ENCODE measurements around the gene ARMCX4. TPM values are rescaled to one million over a fixed set of nuclear protein-coding genes. Genes with fewer than 3 reads are reported as not detected.
"Not testable (repeated sequence)": the region's sequence is repeated elsewhere in the genome, so short reads cannot be mapped to it uniquely, and the experiment has no call there.

ARMCX4 gene
- total RNA-seq, 1 donor from 2014 or later, result 14.3 TPM

GRCh38 chrX:101483705-101484104 is 1.6 kb upstream of the ARMCX4 start:
- TF ChIP-seq CTCF (IDR thresholded peaks at IDR 0.05), result no peak
- H3K4me1 ChIP-seq, result no peaks in the 10 kb centered on the region
- intact Hi-C loops (cut with DNase I), result no loop called here
- no peak overlapping the region for H3K4me3 ChIP-seq
- no peaks in the 10 kb centered on the region for H3K36me3 ChIP-seq
- no peaks in the 10 kb centered on the region for H3K27me3 ChIP-seq (ENCODE audit: low read depth)
- H3K9me3 ChIP-seq, result no peaks in the 10 kb centered on the region
- no peak for DNase-seq
- ATAC-seq, result no peak
- no peak overlapping the region for H3K27ac ChIP-seq

- DNase-seq (no peak), ATAC-seq (no peak)
- H3K4me3 ChIP-seq, result no peak overlapping the region
- no peaks in the 10 kb centered on the region for H3K9me3 ChIP-seq
- no peaks in the 10 kb centered on the region for H3K27me3 ChIP-seq (ENCODE audit: low read depth)
- no peaks in the 10 kb centered on the region for H3K36me3 ChIP-seq
- TF ChIP-seq CTCF (IDR thresholded peaks at IDR 0.05), result no peak
- no peaks in the 10 kb centered on the region for H3K4me1 ChIP-seq
- intact Hi-C loops (cut with DNase I), result no loop called here
- no peak overlapping the region for H3K27ac ChIP-seq
These were observed 1.1 kb upstream of the ARMCX4 start for GRCh38 chrX:101484135-101484534.

- Histone ChIP-seq H3K4me1 (no peaks in the 10 kb centered on the region), H3K4me3 (no peak overlapping the region), H3K9me3 (no peaks in the 10 kb centered on the region), H3K27ac (no peak overlapping the region), H3K27me3 (ENCODE audit: low read depth) (no peaks in the 10 kb centered on the region), H3K36me3 (no peaks in the 10 kb centered on the region)
- DNase-seq (no peak), ATAC-seq (no peak)
- intact Hi-C loops (cut with DNase I), result no loop called here
- no peak for TF ChIP-seq CTCF (IDR thresholded peaks at IDR 0.05)
These were observed 3.5 kb downstream of the ARMCX4 start for GRCh38 chrX:101488796-101489195.

- Histone ChIP-seq H3K4me1 (no peaks in the 10 kb centered on the region), H3K27me3 (ENCODE audit: low read depth) (no peaks in the 10 kb centered on the region), H3K9me3 (no peaks in the 10 kb centered on the region), H3K27ac (no peak overlapping the region), H3K4me3 (no peak overlapping the region), H3K36me3 (no peaks in the 10 kb centered on the region)
- no peak for TF ChIP-seq CTCF (IDR thresholded peaks at IDR 0.05)
- no peak for DNase-seq
- no peak for ATAC-seq
- intact Hi-C loops (cut with DNase I), result no loop called here
These were observed 6.7 kb downstream of the ARMCX4 start for GRCh38 chrX:101491943-101492342.

GRCh38 chrX:101493225-101493624 is 8.0 kb downstream of the ARMCX4 start:
- DNase-seq (no peak), ATAC-seq (no peak)
- Histone ChIP-seq H3K4me1 (no peaks in the 10 kb centered on the region), H3K4me3 (no peak overlapping the region), H3K27me3 (ENCODE audit: low read depth) (no peaks in the 10 kb centered on the region), H3K27ac (no peak overlapping the region), H3K36me3 (no peaks in the 10 kb centered on the region), H3K9me3 (no peaks in the 10 kb centered on the region)
- intact Hi-C loops (cut with DNase I), result no loop called here
- TF ChIP-seq CTCF (IDR thresholded peaks at IDR 0.05), result no peak

- H3K9me3 ChIP-seq; DNase-seq; H3K4me1 ChIP-seq; intact Hi-C loops (cut with DNase I); ATAC-seq; H3K27me3 ChIP-seq (ENCODE audit: low read depth); H3K27ac ChIP-seq; H3K4me3 ChIP-seq; H3K36me3 ChIP-seq: not testable (repeated sequence)
These were observed 17.7 kb downstream of the ARMCX4 start for GRCh38 chrX:101502929-101503328.
